ENCODE results near the gene NPLOC4.
A peak's percentile ranks its signal among the peaks of the same experiment; 100 is the strongest.

The NPLOC4 gene

DNA sequence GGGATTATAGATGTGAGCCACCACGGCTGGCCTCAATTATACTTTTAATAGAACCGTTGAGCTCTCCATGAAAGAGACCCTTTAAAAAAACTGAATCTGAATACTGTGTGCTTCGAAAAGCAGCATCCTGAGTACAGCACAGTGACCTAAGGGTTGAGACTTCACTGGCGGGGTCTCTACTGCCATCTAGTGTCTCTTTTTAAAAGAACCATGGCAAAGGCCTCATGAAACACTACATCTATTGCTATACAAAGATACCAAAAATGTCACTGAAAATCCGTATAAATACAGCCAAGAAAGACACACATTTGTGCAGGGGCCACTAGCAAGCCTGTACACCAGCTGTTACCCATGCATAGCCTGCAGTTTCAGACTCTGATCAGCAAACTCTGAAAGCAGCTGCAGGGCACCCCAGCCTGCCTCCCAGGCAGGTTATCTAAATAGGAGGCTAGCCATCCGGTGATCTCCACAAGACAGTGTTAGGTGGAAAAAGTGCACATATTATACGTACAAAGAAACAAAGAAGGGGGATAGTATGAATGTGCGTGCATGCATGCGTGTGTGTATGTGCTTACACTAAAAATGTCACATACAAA, 35.3 kb downstream of the NPLOC4 start:
- Histone ChIP-seq H3K27me3 (ENCODE audit: insufficient read depth, low read length, poor library complexity) (no peaks in the 10 kb centered on the region), H2AFZ (ENCODE audit: low read depth, low read length) (no peak overlapping the region), H4K20me1 (ENCODE audit: insufficient read depth, low read length) (peaks cover 24% of the 10 kb centered on the region; the same call in 1 of the 2 replicates), H3K36me3 (ENCODE audit: insufficient read depth, low read length) (peaks cover 76% of the 10 kb centered on the region), H3K9me3 (ENCODE audit: insufficient read depth, low read length, severe bottlenecking) (no peaks in the 10 kb centered on the region), H3K79me2 (ENCODE audit: insufficient read depth, low read length) (peaks cover 11% of the 10 kb centered on the region; the same call in 1 of the 2 replicates), H3K4me2 (ENCODE audit: insufficient read depth, low read length) (no peak overlapping the region), H3K4me3 (ENCODE audit: low read depth in 1 of 2, low read length in 2 of 2) (no peak overlapping the region), H3K4me1 (ENCODE audit: insufficient read depth, low read length) (no peaks in the 10 kb centered on the region), H3K9ac (ENCODE audit: low read depth, low read length) (no peak overlapping the region), H3K27ac (ENCODE audit: low read length) (no peak overlapping the region)
- ATAC-seq (ENCODE audit: insufficient read depth, low read depth) = peak; percentile 96
- no peak for TF ChIP-seq EZH2 (IDR thresholded peaks at IDR 0.05; ENCODE audit: borderline replicate concordance, low read depth, low read length, severe bottlenecking)
- peak; percentile 81 for TF ChIP-seq CTCF (IDR thresholded peaks at IDR 0.05; ENCODE audit: borderline replicate concordance, extremely low read depth, low read length, poor library complexity, severe bottlenecking)
- DNase-seq = peak; percentile 59

GRCh38 chr17:81599719-81600486, 37.0 kb downstream of the NPLOC4 start:
- Histone ChIP-seq H4K20me1 (ENCODE audit: insufficient read depth, low read length) (peaks cover 21% of the 10 kb centered on the region; the same call in 1 of the 2 replicates), H3K79me2 (ENCODE audit: insufficient read depth, low read length) (peaks cover 11% of the 10 kb centered on the region; the same call in 1 of the 2 replicates), H3K27ac (ENCODE audit: low read length) (no peak overlapping the region), H3K9ac (ENCODE audit: low read depth, low read length) (no peak overlapping the region), H3K9me3 (ENCODE audit: insufficient read depth, low read length, severe bottlenecking) (no peaks in the 10 kb centered on the region), H3K36me3 (ENCODE audit: insufficient read depth, low read length) (peaks cover 83% of the 10 kb centered on the region), H3K4me3 (ENCODE audit: low read depth in 1 of 2, low read length in 2 of 2) (no peak overlapping the region), H3K27me3 (ENCODE audit: insufficient read depth, low read length, poor library complexity) (no peaks in the 10 kb centered on the region), H2AFZ (ENCODE audit: low read depth, low read length) (no peak overlapping the region), H3K4me1 (ENCODE audit: insufficient read depth, low read length) (no peaks in the 10 kb centered on the region), H3K4me2 (ENCODE audit: insufficient read depth, low read length) (no peak overlapping the region)
- ATAC-seq (ENCODE audit: insufficient read depth, low read depth) (no peak), DNase-seq (no peak)
- TF ChIP-seq CTCF (IDR thresholded peaks at IDR 0.05; ENCODE audit: borderline replicate concordance, extremely low read depth, low read length, poor library complexity, severe bottlenecking) (no peak), EZH2 (IDR thresholded peaks at IDR 0.05; ENCODE audit: borderline replicate concordance, low read depth, low read length, severe bottlenecking) (no peak)

DNA sequence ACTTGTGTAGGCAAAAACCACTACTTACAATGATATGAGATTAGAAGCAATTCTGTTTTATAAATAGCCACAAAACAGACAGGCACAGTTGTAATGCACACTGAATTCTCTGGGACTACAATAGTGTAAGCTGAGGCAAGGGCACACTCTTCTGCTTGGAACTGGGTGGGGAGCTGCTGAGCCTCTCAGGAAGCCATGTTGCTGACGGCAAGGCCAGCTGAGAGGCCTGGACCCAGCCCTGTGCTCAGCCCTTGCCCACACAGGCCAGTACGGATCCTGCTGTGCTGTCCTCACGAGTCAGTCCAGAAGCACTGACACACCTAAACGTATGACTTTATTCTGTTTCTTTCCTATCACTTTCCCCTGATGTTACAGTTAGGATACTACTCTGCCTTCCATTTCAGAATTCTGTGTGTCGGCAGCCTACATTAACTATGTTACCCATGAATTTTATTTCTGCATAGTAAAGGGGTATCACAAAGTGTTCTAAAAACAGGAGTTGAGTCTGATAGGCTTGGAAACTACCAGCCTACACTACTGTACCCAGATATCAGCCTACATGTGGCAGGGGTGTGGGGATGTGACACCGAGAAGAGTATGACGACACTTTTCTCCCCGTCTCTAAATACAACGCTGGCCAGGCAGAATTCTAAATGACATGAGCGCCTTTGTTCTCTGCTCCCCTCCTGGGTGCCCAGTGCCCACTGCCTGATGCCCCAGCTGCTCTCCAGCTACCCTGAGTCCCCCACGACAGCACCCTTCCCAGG, 43.6 kb downstream of the NPLOC4 start:
- Histone ChIP-seq H3K9ac (ENCODE audit: low read depth, low read length) (no peak overlapping the region), H4K20me1 (ENCODE audit: insufficient read depth, low read length) (peaks cover 3% of the 10 kb centered on the region; the same call in 1 of the 2 replicates), H3K9me3 (ENCODE audit: insufficient read depth, low read length, severe bottlenecking) (no peaks in the 10 kb centered on the region), H3K27ac (ENCODE audit: low read length) (no peak overlapping the region), H3K4me3 (ENCODE audit: low read depth in 1 of 2, low read length in 2 of 2) (no peak overlapping the region), H3K27me3 (ENCODE audit: insufficient read depth, low read length, poor library complexity) (no peaks in the 10 kb centered on the region), H3K4me1 (ENCODE audit: insufficient read depth, low read length) (no peaks in the 10 kb centered on the region), H3K4me2 (ENCODE audit: insufficient read depth, low read length) (no peak overlapping the region), H2AFZ (ENCODE audit: low read depth, low read length) (no peak overlapping the region), H3K79me2 (ENCODE audit: insufficient read depth, low read length) (peaks cover 6% of the 10 kb centered on the region; the same call in 1 of the 2 replicates), H3K36me3 (ENCODE audit: insufficient read depth, low read length) (peaks cover 89% of the 10 kb centered on the region)
- TF ChIP-seq EZH2 (IDR thresholded peaks at IDR 0.05; ENCODE audit: borderline replicate concordance, low read depth, low read length, severe bottlenecking) = no peak
- no peak for TF ChIP-seq CTCF (IDR thresholded peaks at IDR 0.05; ENCODE audit: borderline replicate concordance, extremely low read depth, low read length, poor library complexity, severe bottlenecking)
- ATAC-seq (ENCODE audit: insufficient read depth, low read depth) (no peak), DNase-seq (no peak)

Data from DND-41 (cell line).